Esophagus squamous epithelium (tissue), 4 donors: ENCODE data around the gene ITPR2.

ENCODE experiments used
- POLR2A ChIP-seq, 4 donors: fragments of 450-650 bp; IDR thresholded peaks; one replicate each; pipeline ENCODE4 v1.6.1; 2017; ENCODE audit warnings: antibody characterized with exemption in 4 of 4, mild to moderate bottlenecking in 4 of 4, moderate library complexity in 3 of 4
- TF ChIP-seq, protein P1 (sequence below), 6 experiments: fragments of 450-650 bp in 4 of 6; fragments of 200-600 bp in 2 of 6; sonication (generic) in 2 of 6; IDR thresholded peaks; one replicate each; pipeline ENCODE4 v1.5.1; 2016 to 2019; ENCODE audit warnings: antibody characterized with exemption in 6 of 6, mild to moderate bottlenecking in 4 of 6, moderate library complexity in 4 of 6

DNA sequence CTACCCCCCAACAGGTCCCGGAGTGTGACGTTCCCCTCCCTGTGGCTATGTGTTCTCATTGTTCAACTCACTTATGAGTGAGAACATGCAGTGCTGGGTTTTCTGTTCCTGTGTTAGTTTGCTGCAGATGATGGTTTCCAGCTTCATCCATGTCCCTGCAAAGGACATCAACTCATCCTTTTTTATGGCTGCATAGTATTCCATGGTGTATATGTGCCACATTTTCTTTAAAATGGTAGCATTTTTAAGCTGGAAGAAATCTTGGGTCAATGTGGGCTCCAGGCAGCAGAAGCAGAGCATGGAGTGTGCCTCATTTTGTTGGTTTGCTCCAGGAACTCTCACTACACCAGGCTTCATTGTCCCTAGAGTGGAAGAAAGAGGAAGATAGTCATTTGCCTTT, 47.6 kb upstream of the ITPR2 start:
- TF ChIP-seq, protein P1, sequence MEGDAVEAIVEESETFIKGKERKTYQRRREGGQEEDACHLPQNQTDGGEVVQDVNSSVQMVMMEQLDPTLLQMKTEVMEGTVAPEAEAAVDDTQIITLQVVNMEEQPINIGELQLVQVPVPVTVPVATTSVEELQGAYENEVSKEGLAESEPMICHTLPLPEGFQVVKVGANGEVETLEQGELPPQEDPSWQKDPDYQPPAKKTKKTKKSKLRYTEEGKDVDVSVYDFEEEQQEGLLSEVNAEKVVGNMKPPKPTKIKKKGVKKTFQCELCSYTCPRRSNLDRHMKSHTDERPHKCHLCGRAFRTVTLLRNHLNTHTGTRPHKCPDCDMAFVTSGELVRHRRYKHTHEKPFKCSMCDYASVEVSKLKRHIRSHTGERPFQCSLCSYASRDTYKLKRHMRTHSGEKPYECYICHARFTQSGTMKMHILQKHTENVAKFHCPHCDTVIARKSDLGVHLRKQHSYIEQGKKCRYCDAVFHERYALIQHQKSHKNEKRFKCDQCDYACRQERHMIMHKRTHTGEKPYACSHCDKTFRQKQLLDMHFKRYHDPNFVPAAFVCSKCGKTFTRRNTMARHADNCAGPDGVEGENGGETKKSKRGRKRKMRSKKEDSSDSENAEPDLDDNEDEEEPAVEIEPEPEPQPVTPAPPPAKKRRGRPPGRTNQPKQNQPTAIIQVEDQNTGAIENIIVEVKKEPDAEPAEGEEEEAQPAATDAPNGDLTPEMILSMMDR (IDR thresholded peaks at IDR 0.05), result no peak
- TF ChIP-seq POLR2A (IDR thresholded peaks at IDR 0.05), result no peak
